NT2/D1 (cell line): ENCODE data around the gene HTR6.

Experiments used
- DNase-seq: peaks from one replicate; pipeline ENCODE4 v3.0.0-alpha.2; 2011; ENCODE audit warnings: low read depth, low spot score
- H3K27me3 ChIP-seq: 2 replicates; pipeline ENCODE4 v1.6.0; 2011; ENCODE audit warnings: mild to moderate bottlenecking; ENCODE audit not compliant: insufficient read length, insufficient read depth
- H3K36me3 ChIP-seq: 2 replicates; pipeline ENCODE4 v1.6.1; 2011; ENCODE audit warnings: mild to moderate bottlenecking, low read length, mixed read lengths; ENCODE audit not compliant: insufficient read depth, insufficient read length
- H3K4me1 ChIP-seq: 2 replicates; pipeline ENCODE4 v1.5.1; 2011; ENCODE audit not compliant: insufficient read depth, insufficient read length
- H3K4me3 ChIP-seq: 2 replicates; pipeline ENCODE4 v1.5.1; 2011; ENCODE audit warnings: low read depth; ENCODE audit not compliant: insufficient read length
- H3K9ac ChIP-seq: 2 replicates; pipeline ENCODE4 v1.6.0; 2011; ENCODE audit warnings: low read depth; ENCODE audit not compliant: insufficient read length
- H3K9me3 ChIP-seq: 2 replicates; pipeline ENCODE4 v1.5.1; 2011; ENCODE audit warnings: mild to moderate bottlenecking, low read length; ENCODE audit not compliant: insufficient read depth
- SUZ12 ChIP-seq: IDR thresholded peaks from 2 replicates; pipeline ENCODE4 v1.6.1; 2011; ENCODE audit not compliant: insufficient read length, insufficient read depth; ENCODE audit errors: extremely low read depth
- YY1 ChIP-seq: IDR thresholded peaks from 2 replicates; pipeline ENCODE4 v1.6.1; 2011; ENCODE audit not compliant: insufficient read length, insufficient read depth
- ZNF274 ChIP-seq: IDR thresholded peaks from 2 replicates; pipeline ENCODE4 v1.6.1; 2011; ENCODE audit warnings: mild to moderate bottlenecking, low read depth, low read length

The HTR6 gene

GRCh38 chr1:19715334-19716203 is 50.9 kb downstream of the HTR6 start:
- no peaks in the 10 kb centered on the region for H3K9me3 ChIP-seq
- no peak overlapping the region for H3K4me3 ChIP-seq
- no peaks in the 10 kb centered on the region for H3K27me3 ChIP-seq
- no peak overlapping the region for H3K9ac ChIP-seq
- no peaks in the 10 kb centered on the region for H3K4me1 ChIP-seq
- peak; percentile 96 for DNase-seq
- no peak for TF ChIP-seq YY1
- no peak for TF ChIP-seq SUZ12
- H3K36me3 ChIP-seq, result no peaks in the 10 kb centered on the region

DNA sequence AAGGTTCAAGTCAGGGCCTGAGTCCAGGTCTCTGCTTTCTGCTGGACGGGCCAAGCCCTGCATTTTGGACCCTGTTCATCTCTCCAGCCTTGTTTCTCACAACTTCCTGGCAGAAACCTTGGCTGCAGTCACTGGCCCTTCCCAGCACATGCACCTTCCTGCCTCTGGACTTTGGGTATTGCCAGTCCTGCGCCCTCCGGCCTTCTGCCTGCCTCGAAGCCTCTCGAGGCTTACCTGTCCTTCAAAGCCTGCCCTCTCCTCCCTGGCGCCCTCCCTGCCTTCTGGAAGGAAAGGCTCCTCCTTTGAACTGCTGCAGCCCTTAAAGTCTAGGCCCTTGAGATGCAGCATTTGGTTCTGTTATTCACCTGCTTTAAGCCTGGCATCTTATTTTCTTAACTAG is 52.8 kb downstream of the HTR6 start:
- H3K4me1 ChIP-seq, result no peaks in the 10 kb centered on the region

DNA sequence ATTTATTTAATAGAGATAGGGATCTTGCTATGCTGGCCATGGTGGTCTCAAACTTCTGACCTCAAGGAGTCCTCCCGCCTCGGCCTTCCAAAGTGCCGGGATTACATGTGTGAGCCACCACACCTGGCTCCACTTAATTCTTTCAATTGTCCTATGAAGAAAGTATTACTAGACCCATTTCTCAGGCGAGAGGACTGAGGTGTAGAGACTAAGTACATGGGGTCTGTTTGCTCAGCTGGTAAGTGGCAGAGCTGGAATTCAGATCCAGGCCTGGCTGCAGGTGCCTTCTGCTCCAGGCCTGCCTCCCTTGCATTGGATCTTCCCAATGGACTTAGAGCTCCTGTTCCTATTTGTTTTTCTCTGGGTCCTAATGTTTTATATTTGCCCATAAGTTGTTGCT is 55.5 kb downstream of the HTR6 start:
- no peak for TF ChIP-seq ZNF274
- TF ChIP-seq SUZ12, result no peak
- no peak for TF ChIP-seq YY1
- H3K27me3 ChIP-seq, result no peaks in the 10 kb centered on the region
- no peak overlapping the region for H3K9ac ChIP-seq
- H3K36me3 ChIP-seq, result no peaks in the 10 kb centered on the region
- peaks cover 9% of the 10 kb centered on the region for H3K4me1 ChIP-seq
- DNase-seq, result no peak
- H3K9me3 ChIP-seq, result no peaks in the 10 kb centered on the region
- H3K4me3 ChIP-seq, result no peak overlapping the region

More for the DNA sequence above, 52.8 kb downstream of the HTR6 start:
- no peaks in the 10 kb centered on the region for H3K36me3 ChIP-seq
- H3K9ac ChIP-seq, result peak overlapping the region; percentile 32
- no peaks in the 10 kb centered on the region for H3K9me3 ChIP-seq
- no peaks in the 10 kb centered on the region for H3K27me3 ChIP-seq
- TF ChIP-seq YY1 (no peak), ZNF274 (no peak), SUZ12 (no peak)
- DNase-seq, result no peak
- H3K4me3 ChIP-seq, result no peak overlapping the region

DNA sequence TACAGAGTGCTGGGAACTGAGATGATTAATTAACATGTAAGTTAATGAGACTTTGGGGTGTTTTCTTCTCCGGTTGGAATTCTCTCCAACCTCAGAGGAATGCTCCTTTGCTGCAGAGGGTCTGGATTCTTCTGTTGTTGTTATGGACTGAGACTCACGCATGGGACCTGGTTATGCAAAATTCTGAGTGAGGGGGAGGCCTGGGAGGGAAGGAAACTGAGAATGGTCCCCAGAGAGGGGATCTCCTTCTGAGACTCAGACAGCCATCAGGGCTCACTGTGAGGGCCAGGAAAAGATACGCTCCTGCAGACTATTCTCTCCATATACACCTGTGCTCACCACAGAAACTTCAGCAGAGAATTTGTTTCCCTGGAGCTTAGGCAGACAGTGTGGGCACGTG is 56.3 kb downstream of the HTR6 start:
- Histone ChIP-seq H3K36me3 (no peaks in the 10 kb centered on the region), H3K4me3 (no peak overlapping the region), H3K4me1 (peaks cover 9% of the 10 kb centered on the region), H3K9ac (no peak overlapping the region), H3K9me3 (no peaks in the 10 kb centered on the region), H3K27me3 (no peaks in the 10 kb centered on the region)
- DNase-seq, result peak; percentile 47
- TF ChIP-seq SUZ12 (no peak), YY1 (no peak), ZNF274 (no peak)

- H3K9me3 ChIP-seq, result no peaks in the 10 kb centered on the region
- peaks cover 9% of the 10 kb centered on the region for H3K4me1 ChIP-seq
- peak; percentile 27 for DNase-seq
- H3K4me3 ChIP-seq, result no peak overlapping the region
- no peaks in the 10 kb centered on the region for H3K27me3 ChIP-seq
- TF ChIP-seq ZNF274 (no peak), YY1 (no peak), SUZ12 (no peak)
- no peak overlapping the region for H3K9ac ChIP-seq
- no peaks in the 10 kb centered on the region for H3K36me3 ChIP-seq
These were observed 59.2 kb downstream of the HTR6 start for GRCh38 chr1:19723874-19724273.

- Histone ChIP-seq H3K9me3 (peaks cover 10% of the 10 kb centered on the region), H3K9ac (no peak overlapping the region), H3K36me3 (no peaks in the 10 kb centered on the region), H3K27me3 (no peaks in the 10 kb centered on the region), H3K4me1 (peaks cover 9% of the 10 kb centered on the region), H3K4me3 (no peak overlapping the region)
- TF ChIP-seq SUZ12 (no peak), ZNF274 (no peak), YY1 (no peak)
- DNase-seq, result no peak
These were observed 60.9 kb downstream of the HTR6 start for GRCh38 chr1:19725606-19726005.

GRCh38 chr1:19728413-19729145 is 63.9 kb downstream of the HTR6 start:
- TF ChIP-seq ZNF274 (no peak), SUZ12 (no peak), YY1 (no peak)
- Histone ChIP-seq H3K36me3 (no peaks in the 10 kb centered on the region), H3K9me3 (peaks cover 11% of the 10 kb centered on the region), H3K4me3 (no peak overlapping the region), H3K9ac (no peak overlapping the region), H3K4me1 (peaks cover under 1% of the 10 kb centered on the region), H3K27me3 (no peaks in the 10 kb centered on the region)
- DNase-seq, result no peak
